HFF-Myc (cell line): ENCODE data around the gene DPPA2.
"Not testable (repeated sequence)": the region's sequence is repeated elsewhere in the genome, so short reads cannot be mapped to it uniquely, and the experiment has no call there.

ENCODE experiments used
- DNase-seq: peaks from one replicate; pipeline ENCODE4 v3.0.0-alpha.2; 2011; ENCODE audit warnings: low read depth; ENCODE audit errors: extremely low read depth
- H3K4me3 ChIP-seq: replicated peaks from 2 replicates; pipeline ENCODE4 v1.5.1; 2011; ENCODE audit warnings: low read depth, mild to moderate bottlenecking, control low read depth, low read length
- TF ChIP-seq, protein P1 (sequence below): IDR thresholded peaks from 2 replicates; pipeline ENCODE4 v1.5.1; 2012; ENCODE audit warnings: mild to moderate bottlenecking, low read depth, low read length, control low read depth; ENCODE audit errors: missing control alignments

The DPPA2 gene, protein sequence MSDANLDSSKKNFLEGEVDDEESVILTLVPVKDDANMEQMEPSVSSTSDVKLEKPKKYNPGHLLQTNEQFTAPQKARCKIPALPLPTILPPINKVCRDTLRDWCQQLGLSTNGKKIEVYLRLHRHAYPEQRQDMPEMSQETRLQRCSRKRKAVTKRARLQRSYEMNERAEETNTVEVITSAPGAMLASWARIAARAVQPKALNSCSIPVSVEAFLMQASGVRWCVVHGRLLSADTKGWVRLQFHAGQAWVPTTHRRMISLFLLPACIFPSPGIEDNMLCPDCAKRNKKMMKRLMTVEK

DNA sequence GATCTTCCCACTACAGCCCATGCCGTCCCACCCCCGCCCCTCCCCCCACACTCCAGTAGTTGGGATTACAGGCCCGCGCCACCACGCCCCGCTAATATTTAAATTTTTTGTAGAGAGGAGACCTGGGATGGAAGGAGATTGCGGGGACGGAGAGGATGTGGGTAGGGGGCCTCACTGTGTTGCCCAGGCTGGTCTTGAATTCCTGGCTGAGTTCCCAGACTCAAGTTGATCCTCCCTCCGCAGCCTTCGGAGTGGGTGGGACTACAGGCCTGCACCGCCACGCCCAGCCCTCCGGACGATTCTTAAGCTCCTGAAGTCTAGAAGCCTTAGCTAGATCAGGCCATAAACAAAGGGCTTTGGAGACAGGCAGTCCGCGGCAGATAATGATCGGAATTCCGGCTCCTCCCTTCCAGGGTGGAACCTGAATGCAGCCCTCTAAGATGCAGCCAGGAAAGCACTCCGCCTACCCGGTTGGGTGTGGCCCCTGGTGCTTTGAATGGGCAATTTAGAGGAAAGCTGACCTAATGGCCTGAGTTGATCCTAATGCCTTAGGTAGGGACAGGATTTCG, at the start of gene DPPA2:
Gene DPPA2, minus strand, starts transcription at position 356 of the 569 bp plus-strand sequence. CDS start 1,975 bp downstream, outside the sequence.
- no peak for DNase-seq
- no peak within 1 kb of the TSS for H3K4me3 ChIP-seq
- TF ChIP-seq, protein P1, sequence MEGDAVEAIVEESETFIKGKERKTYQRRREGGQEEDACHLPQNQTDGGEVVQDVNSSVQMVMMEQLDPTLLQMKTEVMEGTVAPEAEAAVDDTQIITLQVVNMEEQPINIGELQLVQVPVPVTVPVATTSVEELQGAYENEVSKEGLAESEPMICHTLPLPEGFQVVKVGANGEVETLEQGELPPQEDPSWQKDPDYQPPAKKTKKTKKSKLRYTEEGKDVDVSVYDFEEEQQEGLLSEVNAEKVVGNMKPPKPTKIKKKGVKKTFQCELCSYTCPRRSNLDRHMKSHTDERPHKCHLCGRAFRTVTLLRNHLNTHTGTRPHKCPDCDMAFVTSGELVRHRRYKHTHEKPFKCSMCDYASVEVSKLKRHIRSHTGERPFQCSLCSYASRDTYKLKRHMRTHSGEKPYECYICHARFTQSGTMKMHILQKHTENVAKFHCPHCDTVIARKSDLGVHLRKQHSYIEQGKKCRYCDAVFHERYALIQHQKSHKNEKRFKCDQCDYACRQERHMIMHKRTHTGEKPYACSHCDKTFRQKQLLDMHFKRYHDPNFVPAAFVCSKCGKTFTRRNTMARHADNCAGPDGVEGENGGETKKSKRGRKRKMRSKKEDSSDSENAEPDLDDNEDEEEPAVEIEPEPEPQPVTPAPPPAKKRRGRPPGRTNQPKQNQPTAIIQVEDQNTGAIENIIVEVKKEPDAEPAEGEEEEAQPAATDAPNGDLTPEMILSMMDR: no peak

DNA sequence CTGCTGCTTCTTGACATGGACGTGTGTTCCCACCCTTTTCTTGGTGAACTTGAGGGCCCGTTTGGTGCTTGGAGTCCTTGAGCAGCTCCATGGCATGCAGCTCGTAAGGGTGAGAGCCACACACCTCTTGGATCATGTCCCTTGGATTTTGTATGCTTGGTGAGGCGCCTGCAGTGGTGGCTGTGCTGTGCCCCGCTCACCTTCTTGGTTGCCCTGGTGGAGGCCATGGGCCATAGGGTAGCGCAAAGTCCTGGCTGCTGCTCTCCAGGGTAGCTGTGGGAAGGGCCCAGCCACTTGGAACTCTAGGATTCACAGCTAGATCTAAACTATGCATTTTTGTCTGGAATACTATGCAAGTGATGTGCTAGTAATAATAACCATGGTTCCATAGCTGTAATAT, 47.8 kb upstream of the DPPA2 start:
- no peak overlapping the region for H3K4me3 ChIP-seq
- TF ChIP-seq, protein P1: no peak
- DNase-seq: no peak

DNA sequence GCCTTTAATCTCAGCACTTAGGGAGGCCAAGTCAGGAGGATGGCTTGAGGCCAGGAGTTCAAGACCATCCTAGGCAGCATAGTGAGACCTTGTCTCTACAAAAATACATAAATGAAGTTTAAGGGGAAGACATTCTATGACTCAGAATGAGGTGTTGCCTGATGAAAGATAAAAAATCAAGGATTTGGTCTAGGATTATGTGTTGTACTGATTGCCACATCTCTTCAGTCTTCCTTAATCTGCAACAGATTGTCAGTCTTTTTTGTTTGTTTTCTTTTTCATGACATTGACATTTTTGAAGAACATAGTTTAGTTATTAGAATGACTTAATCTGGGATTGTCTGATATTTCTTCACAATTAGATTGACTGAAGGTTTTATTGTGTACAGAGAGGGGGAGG, 47.3 kb upstream of the DPPA2 start:
- DNase-seq: no peak

DNA sequence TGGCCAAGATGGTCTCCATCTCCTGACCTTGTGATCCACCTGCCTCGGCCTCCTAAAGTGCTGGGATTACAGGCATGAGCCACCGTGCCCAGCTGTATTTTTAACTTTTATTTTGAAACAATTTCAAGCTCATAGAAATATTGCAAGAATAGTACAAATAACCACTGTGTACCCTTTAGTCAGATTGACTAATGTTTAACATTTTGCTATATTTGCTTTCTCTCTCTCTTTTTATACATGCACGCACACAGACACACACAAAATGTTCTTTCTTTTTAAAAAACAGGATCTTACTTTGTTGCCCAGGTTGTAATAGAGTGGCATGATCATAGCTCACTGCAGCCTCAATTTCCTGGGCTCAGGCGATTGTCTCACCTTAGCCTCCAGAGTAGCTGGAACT, 46.5 kb upstream of the DPPA2 start:
- TF ChIP-seq, protein P1: no peak
- H3K4me3 ChIP-seq: no peak overlapping the region
- DNase-seq: no peak

More for the DNA sequence above, 47.3 kb upstream of the DPPA2 start:
- TF ChIP-seq, protein P1: no peak
- no peak overlapping the region for H3K4me3 ChIP-seq

DNA sequence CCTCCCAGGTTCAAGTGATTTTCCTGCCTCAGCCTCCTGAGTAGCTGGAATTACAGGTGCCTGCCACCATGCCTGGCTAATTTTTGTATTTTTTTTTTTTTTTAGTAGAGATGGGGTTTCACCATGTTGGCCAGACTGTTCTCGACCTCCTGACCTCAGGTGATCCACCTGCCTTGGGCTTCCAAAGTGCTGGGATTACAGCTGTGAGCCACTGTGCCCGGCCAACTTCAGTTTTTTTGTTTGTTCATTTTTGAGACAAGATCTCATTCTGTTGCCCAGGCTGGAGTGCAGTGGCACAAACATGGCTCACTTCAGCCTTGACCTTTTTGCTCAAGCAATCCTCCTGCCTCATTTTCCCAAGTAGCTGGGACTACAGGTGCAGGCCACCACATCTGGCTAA, 42.5 kb upstream of the DPPA2 start:
- DNase-seq, H3K4me3 ChIP-seq: not testable (repeated sequence)

DNA sequence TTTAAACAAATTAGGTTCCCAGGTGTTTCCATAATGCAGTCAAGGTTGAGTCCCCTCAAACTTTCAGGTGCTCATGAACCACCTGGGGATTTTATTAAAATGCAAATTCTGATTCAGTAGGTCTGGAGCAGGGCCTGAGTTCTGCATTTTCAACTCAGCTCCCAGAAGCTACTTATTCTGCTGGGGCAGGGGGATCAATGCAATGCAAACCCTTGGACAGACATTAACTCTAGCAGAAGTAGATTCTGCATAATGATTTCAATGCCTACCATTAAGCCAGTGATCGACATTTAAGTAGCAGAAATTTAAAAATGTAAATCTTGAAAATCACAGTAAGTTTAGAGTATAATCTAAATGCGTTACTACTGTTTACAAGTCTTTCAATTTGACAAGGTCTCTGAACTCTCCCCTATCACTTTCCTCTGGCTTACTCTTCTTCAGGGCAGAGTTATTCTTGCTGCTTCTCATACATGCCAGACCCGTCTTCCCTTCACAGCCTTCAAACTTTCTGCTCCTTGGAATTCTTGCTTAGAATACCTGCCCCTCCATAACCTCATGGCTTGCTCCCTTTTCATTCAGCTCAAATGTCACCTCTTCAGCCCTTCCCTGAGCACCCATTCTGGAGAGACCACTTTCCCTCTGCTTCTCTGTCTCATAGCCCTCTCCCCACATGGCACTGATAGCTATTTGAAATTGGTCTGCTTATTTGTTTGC, 40.3 kb upstream of the DPPA2 start:
- no peak overlapping the region for H3K4me3 ChIP-seq
- DNase-seq: no peak
- TF ChIP-seq, protein P1: no peak
